ENCODE results near the gene ARL3.

DNA sequence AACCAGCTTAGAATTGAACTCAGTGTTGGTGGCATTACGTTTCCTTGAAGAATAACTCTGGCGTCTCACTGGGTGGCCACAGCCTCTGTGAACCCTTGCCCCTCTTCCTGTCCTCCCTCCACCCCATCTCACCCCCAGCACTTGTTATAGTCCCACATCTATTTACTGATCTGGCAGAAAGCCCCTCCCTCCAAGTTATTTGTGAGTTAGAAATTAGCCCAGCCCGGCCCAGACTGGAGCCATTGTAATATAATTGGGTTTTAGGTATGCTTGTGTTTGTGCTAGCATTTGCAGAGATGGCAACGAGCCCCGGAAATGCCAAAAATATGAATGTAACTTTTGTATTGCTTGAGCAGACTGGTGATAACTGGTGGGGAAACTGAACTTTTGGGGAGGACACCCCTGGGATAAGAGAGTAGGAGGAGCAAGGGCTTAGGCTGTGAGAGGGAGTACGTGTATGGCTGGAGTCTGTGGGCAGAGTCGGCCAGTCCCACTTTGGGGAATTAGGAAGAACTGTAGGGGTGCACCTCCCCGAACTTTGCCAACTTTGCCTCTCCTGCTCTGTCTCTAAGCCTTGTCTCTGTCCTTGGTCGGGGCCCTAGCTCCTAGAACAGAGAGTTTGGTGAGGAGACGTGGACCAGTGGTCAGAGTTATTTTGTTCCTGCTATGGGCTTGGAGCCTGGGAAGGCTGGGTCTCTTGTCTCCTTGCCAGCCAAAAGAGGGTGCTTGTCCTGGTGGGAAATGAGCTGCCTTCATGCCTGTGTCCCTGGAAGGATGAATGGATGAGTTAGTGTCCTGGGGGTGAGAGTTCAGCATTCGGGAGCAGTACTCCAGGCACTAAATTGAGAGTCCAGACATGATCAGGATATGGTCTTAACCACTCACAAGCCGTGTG lies 89.2 kb downstream of the ARL3 start:
- TF ChIP-seq, protein P1, sequence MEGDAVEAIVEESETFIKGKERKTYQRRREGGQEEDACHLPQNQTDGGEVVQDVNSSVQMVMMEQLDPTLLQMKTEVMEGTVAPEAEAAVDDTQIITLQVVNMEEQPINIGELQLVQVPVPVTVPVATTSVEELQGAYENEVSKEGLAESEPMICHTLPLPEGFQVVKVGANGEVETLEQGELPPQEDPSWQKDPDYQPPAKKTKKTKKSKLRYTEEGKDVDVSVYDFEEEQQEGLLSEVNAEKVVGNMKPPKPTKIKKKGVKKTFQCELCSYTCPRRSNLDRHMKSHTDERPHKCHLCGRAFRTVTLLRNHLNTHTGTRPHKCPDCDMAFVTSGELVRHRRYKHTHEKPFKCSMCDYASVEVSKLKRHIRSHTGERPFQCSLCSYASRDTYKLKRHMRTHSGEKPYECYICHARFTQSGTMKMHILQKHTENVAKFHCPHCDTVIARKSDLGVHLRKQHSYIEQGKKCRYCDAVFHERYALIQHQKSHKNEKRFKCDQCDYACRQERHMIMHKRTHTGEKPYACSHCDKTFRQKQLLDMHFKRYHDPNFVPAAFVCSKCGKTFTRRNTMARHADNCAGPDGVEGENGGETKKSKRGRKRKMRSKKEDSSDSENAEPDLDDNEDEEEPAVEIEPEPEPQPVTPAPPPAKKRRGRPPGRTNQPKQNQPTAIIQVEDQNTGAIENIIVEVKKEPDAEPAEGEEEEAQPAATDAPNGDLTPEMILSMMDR (IDR thresholded peaks at IDR 0.05): no peak
- no peak for TF ChIP-seq POLR2AphosphoS5 (IDR thresholded peaks at IDR 0.05)
- no peak for TF ChIP-seq POLR2A (IDR thresholded peaks at IDR 0.05)

Data from suprapubic skin (tissue), 4 donors.